Tibial artery (tissue), 4 donors: ENCODE results near the gene OR4C5.
"Not testable (repeated sequence)": the region's sequence is repeated elsewhere in the genome, so short reads cannot be mapped to it uniquely, and the experiment has no call there.

ENCODE experiments used
- DNase-seq, 2 donors: peaks; one replicate each; pipeline ENCODE4 v3.0.0-alpha.2; 2019
- H3K27ac ChIP-seq, 2 donors: fragments of 200-600 bp; sonication (generic) in 1 of 2; 1 replicate in 1 of 2; 2 replicates in 1 of 2; pipeline ENCODE4 v1.5.1; 2018 to 2019; ENCODE audit warnings: mild to moderate bottlenecking in 1 of 2
- H3K27me3 ChIP-seq, 2 donors: fragments of 200-600 bp; sonication (generic) in 1 of 2; one replicate each; pipeline versions ENCODE4 v1.5.1 to v1.6.0; 2016 to 2019
- H3K36me3 ChIP-seq, 3 donors: fragments of 200-600 bp; sonication (generic) in 2 of 3; one replicate each; pipeline ENCODE4 v1.5.1; 2016 to 2019; ENCODE audit warnings: mild to moderate bottlenecking in 2 of 3
- H3K4me1 ChIP-seq, 4 donors: fragments of 200-600 bp; sonication (generic) in 2 of 4; 1 replicate in 3 of 4; 2 replicates in 1 of 4; pipeline ENCODE4 v1.5.1; 2016 to 2019
- H3K4me3 ChIP-seq, 2 donors: fragments of 200-600 bp; sonication (generic) in 1 of 2; 1 replicate in 1 of 2; 2 replicates in 1 of 2; pipeline ENCODE4 v1.5.1; 2018 to 2019; ENCODE audit warnings: mild to moderate bottlenecking in 2 of 2
- H3K9me3 ChIP-seq, 3 donors: fragments of 200-600 bp; sonication (generic) in 1 of 3; one replicate each; pipeline ENCODE4 v1.5.1; 2016 to 2019
- intact Hi-C: fragments of 100-400 bp; cut with DNase I; formaldehyde crosslinking; loops from one replicate; pipeline ENCODE4 v1.15.0; 2023; ENCODE audit warnings: low total_unique reads
- TF ChIP-seq, protein P1 (sequence below), 2 experiments: fragments of 200-600 bp in 1 of 2; fragments of 450-650 bp in 1 of 2; IDR thresholded peaks; one replicate each; pipeline ENCODE4 v1.5.1; 2017 to 2019; ENCODE audit warnings: antibody characterized with exemption in 2 of 2, mild to moderate bottlenecking in 1 of 2, moderate library complexity in 1 of 2

Gene OR4C5

DNA sequence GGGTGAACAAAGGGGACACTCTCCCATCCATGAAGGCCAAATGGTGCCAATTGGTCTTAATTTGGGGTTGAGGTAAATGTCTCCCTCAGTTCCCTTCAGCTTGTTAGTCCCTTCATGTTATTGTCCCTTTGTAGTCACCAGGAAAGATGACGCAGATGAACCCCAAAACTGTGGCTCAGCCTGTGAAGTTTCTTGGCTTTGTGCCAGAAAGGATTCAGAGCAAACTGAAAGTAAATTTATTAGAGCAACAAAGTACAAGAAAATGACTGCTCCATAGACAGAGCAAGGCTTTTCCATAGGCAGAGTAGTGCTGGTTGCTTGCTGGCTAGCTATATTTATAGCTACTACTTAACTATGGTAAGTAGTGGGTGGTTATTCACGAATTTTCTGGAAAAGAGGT, 24.8 kb downstream of the OR4C5 start:
- TF ChIP-seq, protein P1, sequence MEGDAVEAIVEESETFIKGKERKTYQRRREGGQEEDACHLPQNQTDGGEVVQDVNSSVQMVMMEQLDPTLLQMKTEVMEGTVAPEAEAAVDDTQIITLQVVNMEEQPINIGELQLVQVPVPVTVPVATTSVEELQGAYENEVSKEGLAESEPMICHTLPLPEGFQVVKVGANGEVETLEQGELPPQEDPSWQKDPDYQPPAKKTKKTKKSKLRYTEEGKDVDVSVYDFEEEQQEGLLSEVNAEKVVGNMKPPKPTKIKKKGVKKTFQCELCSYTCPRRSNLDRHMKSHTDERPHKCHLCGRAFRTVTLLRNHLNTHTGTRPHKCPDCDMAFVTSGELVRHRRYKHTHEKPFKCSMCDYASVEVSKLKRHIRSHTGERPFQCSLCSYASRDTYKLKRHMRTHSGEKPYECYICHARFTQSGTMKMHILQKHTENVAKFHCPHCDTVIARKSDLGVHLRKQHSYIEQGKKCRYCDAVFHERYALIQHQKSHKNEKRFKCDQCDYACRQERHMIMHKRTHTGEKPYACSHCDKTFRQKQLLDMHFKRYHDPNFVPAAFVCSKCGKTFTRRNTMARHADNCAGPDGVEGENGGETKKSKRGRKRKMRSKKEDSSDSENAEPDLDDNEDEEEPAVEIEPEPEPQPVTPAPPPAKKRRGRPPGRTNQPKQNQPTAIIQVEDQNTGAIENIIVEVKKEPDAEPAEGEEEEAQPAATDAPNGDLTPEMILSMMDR (IDR thresholded peaks at IDR 0.05) = no peak
- no peak for DNase-seq
- Histone ChIP-seq H3K27ac (no peak overlapping the region), H3K4me1 (no peaks in the 10 kb centered on the region), H3K36me3 (no peaks in the 10 kb centered on the region), H3K9me3 (no peaks in the 10 kb centered on the region), H3K4me3 (no peak overlapping the region), H3K27me3 (no peaks in the 10 kb centered on the region)
- intact Hi-C loops = no loop called here

DNA sequence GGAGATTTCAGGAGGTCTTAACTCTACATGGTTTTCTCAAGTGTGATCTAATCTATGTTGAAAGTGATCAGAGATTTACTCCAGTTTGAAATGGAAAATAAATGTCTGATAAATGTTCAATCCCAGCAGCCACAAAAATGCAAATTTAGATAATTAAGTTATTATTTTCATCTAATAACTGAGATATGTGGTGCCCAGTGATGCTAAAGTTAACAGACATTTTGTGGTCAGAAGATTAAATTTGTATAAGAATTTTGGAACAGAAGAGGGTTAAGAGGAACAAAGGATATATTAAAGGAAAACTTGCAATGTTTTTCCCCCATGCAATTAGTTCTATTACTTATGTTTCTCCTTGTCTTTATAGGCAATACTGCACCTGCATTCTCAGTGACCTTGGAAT, 41.6 kb downstream of the OR4C5 start, which contains the start of gene OR4C3:
TSS of gene OR4C3 (plus strand) at position 301 of the 400 bp plus-strand sequence. CDS start 102 bp downstream, outside the sequence.
- H3K4me1 ChIP-seq, H3K27me3 ChIP-seq, H3K4me3 ChIP-seq, intact Hi-C loops, H3K9me3 ChIP-seq, DNase-seq, H3K36me3 ChIP-seq, H3K27ac ChIP-seq: not testable (repeated sequence)

DNA sequence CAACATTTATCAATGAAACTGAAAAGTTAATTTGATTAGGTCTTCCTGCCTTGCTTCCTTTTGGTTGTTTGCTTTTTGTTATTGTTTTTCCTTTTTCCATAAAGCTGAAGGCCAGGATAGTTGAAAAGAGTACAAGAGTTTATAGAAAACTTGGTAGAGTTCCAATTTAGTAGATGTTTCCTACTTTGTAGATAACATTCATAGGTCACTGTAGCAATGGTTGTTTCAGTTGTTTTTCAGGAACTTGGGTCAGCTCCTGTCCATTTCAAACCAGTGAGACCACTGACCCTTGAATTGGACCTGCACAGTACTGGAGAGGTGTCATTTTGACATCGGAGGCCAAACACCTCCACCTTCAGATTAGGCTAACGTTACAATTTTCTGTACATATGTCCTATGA, 46.5 kb downstream of the OR4C5 start:
- H3K27me3 ChIP-seq, H3K9me3 ChIP-seq, H3K36me3 ChIP-seq, H3K4me3 ChIP-seq, H3K4me1 ChIP-seq, intact Hi-C loops, H3K27ac ChIP-seq, DNase-seq: not testable (repeated sequence)
